Subcutaneous adipose tissue (tissue), 4 donors: ENCODE measurements around the gene CD79A. TPM values are rescaled to one million over a fixed set of nuclear protein-coding genes. Genes with fewer than 3 reads are reported as not detected.

Experiments used
- CTCF ChIP-seq: fragments of 450-650 bp; IDR thresholded peaks from one replicate; pipeline ENCODE4 v1.5.1; 2016; ENCODE audit warnings: low read depth, mild to moderate bottlenecking, control low read depth, antibody characterized with exemption, moderate library complexity
- total RNA-seq, 4 donors: library from RNA; depleted of rRNA; stranded (reverse); fragments of >200 nt; gene quantifications; one replicate each; pipeline ENCODE4 v1.1.0, GENCODE V29; 2016

The CD79A gene
- total RNA-seq, 4 donors from 2014 or later = 0.51 TPM; not detected in 3

- no peak for TF ChIP-seq CTCF
These were observed 27.2 kb downstream of the CD79A start for GRCh38 chr19:41904118-41904870.

- TF ChIP-seq CTCF = no peak
These were observed 28.4 kb downstream of the CD79A start for GRCh38 chr19:41905273-41906002.

GRCh38 chr19:41906271-41906670, 29.2 kb downstream of the CD79A start:
- no peak for TF ChIP-seq CTCF

- no peak for TF ChIP-seq CTCF
These were observed 30.0 kb downstream of the CD79A start for GRCh38 chr19:41906916-41907680.

GRCh38 chr19:41907994-41908615, 31.0 kb downstream of the CD79A start:
- TF ChIP-seq CTCF = no peak

GRCh38 chr19:41908724-41909464, 31.8 kb downstream of the CD79A start:
- TF ChIP-seq CTCF = no peak
